Measurements from ENCODE around the gene L3MBTL4.
"Not testable (repeated sequence)": the region's sequence is repeated elsewhere in the genome, so short reads cannot be mapped to it uniquely, and the experiment has no call there.

L3MBTL4 gene

GRCh38 chr18:6406075-6406909 lies 8.4 kb downstream of the L3MBTL4 start:
- no peak for DNase-seq (ENCODE audit: low spot score)

- no peak for DNase-seq (ENCODE audit: low spot score)
These were observed 9.3 kb downstream of the L3MBTL4 start for GRCh38 chr18:6405237-6406074.

DNA sequence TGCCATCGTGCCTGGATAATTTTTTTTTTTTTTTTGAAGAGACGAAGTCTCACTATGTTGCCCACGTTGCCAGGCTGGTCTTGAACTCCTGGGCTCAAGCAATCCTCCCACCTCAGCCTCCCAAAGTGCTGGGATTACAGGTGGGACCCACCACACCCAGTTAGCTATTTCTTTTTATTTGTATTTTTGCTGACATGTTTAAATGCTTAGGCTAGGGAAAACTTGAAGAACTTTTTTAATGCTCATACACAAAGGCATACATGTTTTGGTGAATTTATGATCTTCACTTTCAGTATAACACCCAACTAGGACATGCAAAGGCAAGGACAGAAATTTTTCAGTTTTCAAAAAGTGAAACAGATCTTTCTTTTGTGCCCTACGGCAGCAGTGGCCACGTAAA lies 9.9 kb downstream of the L3MBTL4 start:
- no peak for DNase-seq (ENCODE audit: low spot score)

- DNase-seq (ENCODE audit: low spot score) = no peak
These were observed 13.0 kb downstream of the L3MBTL4 start for GRCh38 chr18:6401687-6402086.

DNA sequence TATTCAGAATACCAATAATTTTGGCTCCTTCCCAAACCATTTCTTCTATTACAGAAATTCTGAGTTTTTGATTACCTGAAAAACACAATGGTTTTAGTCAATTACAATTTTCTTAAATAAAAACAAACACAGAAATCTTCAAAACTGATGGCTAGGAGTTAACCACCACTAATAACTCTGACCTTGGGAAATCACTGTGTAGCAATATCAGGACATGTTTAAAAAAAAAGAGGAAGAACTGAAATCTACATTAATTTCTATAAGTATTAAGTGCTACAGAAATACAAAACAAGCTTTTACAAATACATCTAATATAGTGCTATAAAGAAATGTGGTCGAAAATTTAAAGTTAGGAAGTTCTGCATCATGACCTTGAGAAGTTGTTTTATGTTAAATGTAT lies 14.9 kb downstream of the L3MBTL4 start:
- no peak for DNase-seq (ENCODE audit: low spot score)

GRCh38 chr18:6397931-6398566 lies 16.7 kb downstream of the L3MBTL4 start:
- DNase-seq (ENCODE audit: low spot score) = no peak

DNA sequence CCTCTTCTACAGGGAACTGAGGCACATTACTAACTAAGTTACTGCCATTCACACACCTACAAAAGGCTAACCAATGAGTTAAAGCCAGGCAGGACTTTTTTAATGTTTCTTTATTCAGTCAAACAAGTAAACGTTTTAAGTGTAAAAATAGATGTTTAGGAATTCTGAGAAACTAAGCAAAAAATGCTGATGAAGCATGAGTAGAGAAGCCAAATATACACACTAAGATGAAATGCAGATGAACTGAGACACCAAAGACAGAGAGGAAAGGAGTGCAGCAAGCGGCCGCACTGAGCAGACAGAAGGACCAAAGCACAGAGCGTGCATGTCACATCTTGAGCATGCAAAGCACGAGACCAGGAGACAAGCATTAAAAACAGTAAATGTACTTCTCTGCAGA lies 17.9 kb downstream of the L3MBTL4 start:
- DNase-seq (ENCODE audit: low spot score) = no peak

DNA sequence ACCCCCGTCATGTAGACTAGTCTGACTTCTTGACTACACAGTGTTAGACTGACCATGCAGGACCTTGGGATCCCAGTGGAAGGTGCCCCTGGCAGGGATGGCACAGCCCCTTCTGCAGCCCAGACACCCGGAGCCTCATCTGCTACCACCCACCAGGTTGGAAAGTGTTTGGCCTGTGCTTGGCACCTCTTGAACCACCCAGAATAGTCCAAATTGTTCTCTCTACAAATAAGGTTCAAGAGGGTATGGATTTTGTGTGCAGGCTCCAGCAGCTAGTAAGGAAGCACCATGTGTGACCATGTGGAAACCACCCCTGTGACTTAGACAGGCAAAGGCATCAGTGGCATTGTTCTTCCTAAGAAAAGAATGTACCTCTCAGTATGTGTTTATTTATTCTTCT lies 18.4 kb downstream of the L3MBTL4 start:
- DNase-seq (ENCODE audit: low spot score) = no peak

GRCh38 chr18:6389005-6389404 lies 25.7 kb downstream of the L3MBTL4 start:
- DNase-seq (ENCODE audit: low spot score) = no peak

DNA sequence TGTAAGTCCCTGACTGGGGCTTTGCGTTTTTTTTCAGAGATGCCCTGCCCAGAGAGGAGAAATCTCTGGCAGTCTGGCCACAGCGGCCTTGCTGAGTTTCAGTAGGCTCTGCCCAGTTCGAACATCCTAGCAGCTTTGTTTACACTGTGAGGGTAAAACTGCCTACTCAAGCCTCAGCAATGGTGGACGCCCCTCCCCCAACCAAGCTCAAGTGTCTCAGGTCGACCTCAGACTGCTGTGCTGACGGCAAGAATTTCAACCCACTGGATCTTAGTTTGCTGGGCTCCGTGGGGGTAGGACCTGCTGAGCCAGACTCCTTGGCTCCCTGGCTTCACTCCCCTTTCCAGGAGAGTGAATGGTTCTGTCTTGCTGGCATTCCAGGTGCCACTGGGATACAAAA lies 31.7 kb downstream of the L3MBTL4 start:
- no peak for DNase-seq (ENCODE audit: low spot score)

- DNase-seq (ENCODE audit: low spot score) = not testable (repeated sequence)
These were observed 37.2 kb downstream of the L3MBTL4 start for GRCh38 chr18:6377473-6377872.

GRCh38 chr18:6376433-6377229 lies 38.1 kb downstream of the L3MBTL4 start:
- DNase-seq (ENCODE audit: low spot score) = no peak

DNA sequence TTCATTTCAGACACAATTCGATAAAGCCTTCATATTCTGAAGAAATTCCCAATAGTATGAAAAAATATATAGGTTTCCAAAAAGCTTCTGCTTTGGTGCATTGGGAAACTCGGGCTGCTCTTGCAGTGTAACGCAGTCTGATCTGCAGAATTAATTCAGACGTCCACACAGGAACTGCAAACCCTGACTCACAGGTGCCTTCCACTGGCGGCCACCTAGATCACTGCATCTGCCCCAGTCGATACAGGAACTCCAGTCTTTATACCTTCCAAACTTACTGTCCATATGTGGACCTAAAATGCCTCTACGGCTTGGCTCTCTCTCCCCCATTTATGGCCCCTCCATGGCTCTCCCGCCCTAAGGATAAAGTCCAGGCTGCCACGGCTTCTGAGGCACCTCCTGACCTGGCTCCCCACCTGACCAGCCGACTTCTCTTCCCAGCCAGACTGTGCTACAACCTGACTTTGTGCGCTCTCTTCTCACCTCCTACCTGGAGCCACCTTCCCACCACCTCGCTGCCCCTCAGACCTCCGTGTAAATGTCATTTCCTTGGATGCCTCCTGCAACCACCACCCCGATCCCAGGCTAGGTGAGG lies 39.7 kb downstream of the L3MBTL4 start:
- DNase-seq (ENCODE audit: low spot score) = no peak

- no peak for DNase-seq (ENCODE audit: low spot score)
These were observed 40.4 kb downstream of the L3MBTL4 start for GRCh38 chr18:6374340-6374739.

- no peak for DNase-seq (ENCODE audit: low spot score)
These were observed 41.5 kb downstream of the L3MBTL4 start for GRCh38 chr18:6373187-6373586.

- DNase-seq (ENCODE audit: low spot score) = no peak
These were observed 43.6 kb downstream of the L3MBTL4 start for GRCh38 chr18:6370886-6371635.

DNA sequence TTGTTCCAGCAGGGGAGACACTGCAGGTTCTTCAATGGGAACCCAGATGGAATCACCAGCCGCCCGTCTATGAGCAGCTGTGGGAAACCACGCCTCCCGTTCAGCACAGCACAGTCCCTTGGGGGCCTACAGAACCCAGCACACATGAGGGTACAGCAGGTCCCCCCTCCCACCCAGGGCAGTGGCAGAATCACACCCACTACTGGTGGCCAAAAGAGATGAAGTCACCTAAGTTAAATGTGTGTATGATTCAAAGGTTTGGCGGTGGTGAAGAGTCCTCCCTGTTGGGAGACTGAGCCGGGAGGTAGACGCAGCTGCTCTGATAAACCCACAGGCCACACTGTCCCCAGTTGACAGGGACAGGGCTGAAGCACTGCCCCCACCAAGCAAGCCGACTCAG lies 44.3 kb downstream of the L3MBTL4 start:
- DNase-seq (ENCODE audit: low spot score) = no peak

DNA sequence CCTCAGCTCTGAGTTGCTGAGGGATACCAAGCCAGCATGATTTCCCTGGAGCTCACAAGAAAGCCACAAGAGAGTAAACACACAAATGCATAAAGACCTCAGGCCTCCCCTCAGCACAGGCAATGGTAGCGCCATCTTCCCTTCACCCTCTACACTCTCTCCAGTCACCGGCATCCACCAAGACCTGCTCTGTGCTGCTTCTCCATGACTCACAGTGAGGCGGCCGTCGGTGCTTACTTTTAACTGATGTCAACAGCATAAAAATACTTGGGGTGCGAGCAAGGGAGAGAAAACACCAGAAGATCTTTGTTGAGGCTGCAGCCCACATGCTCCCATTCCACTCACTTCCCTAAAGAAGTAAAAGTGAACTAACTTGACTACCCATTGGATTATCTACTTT lies 46.7 kb downstream of the L3MBTL4 start:
- no peak for DNase-seq (ENCODE audit: low spot score)

GRCh38 chr18:6367208-6367607 lies 47.5 kb downstream of the L3MBTL4 start:
- DNase-seq (ENCODE audit: low spot score) = no peak

DNA sequence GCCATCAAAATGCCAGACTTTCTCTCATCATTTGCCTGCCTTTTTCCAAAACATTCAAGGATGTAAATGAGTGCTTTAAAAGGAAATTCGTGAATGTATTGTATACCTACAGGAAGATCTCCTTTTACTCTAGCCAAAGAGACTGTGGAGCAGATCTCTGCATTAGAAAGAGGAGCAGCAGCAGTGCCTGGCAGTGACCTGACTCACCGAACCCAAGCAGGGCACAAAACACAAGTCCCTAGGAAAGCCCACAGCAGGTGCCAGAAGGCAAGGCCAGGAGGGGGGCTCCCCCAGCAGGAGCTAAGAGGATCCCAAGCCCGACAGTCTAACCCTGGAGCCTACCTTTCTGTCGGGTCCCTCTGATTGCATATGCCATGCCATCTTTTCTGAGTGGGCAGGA lies 47.9 kb downstream of the L3MBTL4 start:
- no peak for DNase-seq (ENCODE audit: low spot score)

DNA sequence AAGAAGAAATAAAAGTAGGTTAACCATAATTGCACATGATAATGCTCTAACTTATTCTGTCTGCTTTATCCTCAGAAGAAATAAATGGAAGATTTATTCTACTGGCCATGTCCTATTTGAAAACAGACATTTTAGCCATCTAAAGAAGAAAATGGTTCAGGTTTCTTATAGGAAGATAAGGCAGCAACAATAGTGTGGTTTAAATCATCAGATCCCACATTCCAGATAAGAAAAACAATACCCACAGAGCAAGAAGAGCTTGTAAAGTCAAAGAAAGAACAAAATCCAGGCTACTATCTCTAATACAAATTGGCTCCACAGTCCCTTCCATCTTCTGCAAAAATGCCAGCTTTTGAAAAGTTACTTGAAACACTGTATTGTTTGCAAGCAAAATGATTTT lies 49.3 kb downstream of the L3MBTL4 start:
- DNase-seq (ENCODE audit: low spot score) = no peak

Data from putamen (tissue), 1 donor.